B cell (primary cell): ENCODE measurements around the gene ZNF326. TPM values are rescaled to one million over a fixed set of nuclear protein-coding genes. Genes with fewer than 3 reads are reported as not detected.

Source experiments
- ATAC-seq: fragments of 200-7000 bp; cut with Tn5 transposase; one replicate; pipeline ENCODE4 v1.10.0; 2021; ENCODE audit warnings: low read depth, mild to moderate bottlenecking, moderate number of reproducible peaks, moderate library complexity
- CTCF ChIA-PET: fragments of 350-600 bp; sonication (Branson Sonifier 250); formaldehyde crosslinking; loops from one replicate; lab custom pipeline; 2021; ENCODE audit warnings: antibody characterized with exemption, inconsistent platforms; lab: Charles Lee
- POLR2A ChIA-PET: fragments of 350-600 bp; sonication (Branson Sonifier 250); formaldehyde crosslinking; loops from one replicate; lab custom pipeline; 2021; ENCODE audit warnings: antibody characterized with exemption; lab: Charles Lee
- DNase-seq: peaks from one replicate; pipeline ENCODE4 v3.0.0; 2013
- H2AFZ ChIP-seq: 2 replicates; pipeline ENCODE4 v1.6.1; 2012; ENCODE audit warnings: mild to moderate bottlenecking, low read depth, low read length; ENCODE audit not compliant: insufficient read depth, poor library complexity, severe bottlenecking
- H3K27ac ChIP-seq, 2 donors: 1 replicate in 1 of 2; 2 replicates in 1 of 2; pipeline ENCODE4 v1.5.1; 2012 to 2013; ENCODE audit warnings: low read length in 2 of 2, mild to moderate bottlenecking in 2 of 2, moderate library complexity in 1 of 2
- H3K27me3 ChIP-seq, 4 experiments: fragments of 200-600 bp in 1 of 4; sonication (generic) in 1 of 4; replicated peaks in 1 of 4; 1 replicate in 2 of 4; 2 replicates in 2 of 4; pipeline versions ENCODE4 v1.6.1 to v1.7.0; 2013 to 2016; ENCODE audit warnings: low read length in 3 of 4, mild to moderate bottlenecking in 2 of 4, mixed read lengths in 1 of 4, moderate library complexity in 1 of 4; ENCODE audit not compliant: insufficient read depth in 4 of 4, control insufficient read depth in 3 of 4; ENCODE audit errors: control extremely low read depth in 1 of 4
- H3K36me3 ChIP-seq, 2 experiments: replicated peaks in 1 of 2; 1 replicate in 1 of 2; 2 replicates in 1 of 2; pipeline versions ENCODE4 v1.6.1 to v1.7.1; 2013; ENCODE audit warnings: low read length in 1 of 2; ENCODE audit not compliant: insufficient read depth in 2 of 2, control insufficient read depth in 1 of 2; ENCODE audit errors: control extremely low read depth in 1 of 2, extremely low read depth in 1 of 2
- H3K4me1 ChIP-seq, 2 donors: fragments of 200-600 bp in 1 of 2; sonication (generic) in 1 of 2; 1 replicate in 1 of 2; 2 replicates in 1 of 2; pipeline versions ENCODE4 v1.5.1 to v1.6.1; 2013 to 2017; ENCODE audit warnings: low read length in 2 of 2; ENCODE audit not compliant: control insufficient read depth in 2 of 2, insufficient read depth in 2 of 2
- H3K4me2 ChIP-seq: replicated peaks from 2 replicates; pipeline ENCODE3; 2012; ENCODE audit warnings: mild to moderate bottlenecking, low read depth, low read length; ENCODE audit not compliant: poor library complexity, severe bottlenecking
- H3K4me3 ChIP-seq, 5 experiments: fragments of 200-600 bp in 1 of 5; sonication (generic) in 1 of 5; 1 replicate in 3 of 5; 2 replicates in 2 of 5; pipeline versions ENCODE4 v1.5.1 to v1.7.0; 2011 to 2016; ENCODE audit warnings: low read length in 4 of 5, mild to moderate bottlenecking in 4 of 5, low read depth in 2 of 5, control low read depth in 1 of 5, moderate library complexity in 1 of 5; ENCODE audit not compliant: insufficient read depth in 1 of 5; ENCODE audit errors: control extremely low read depth in 1 of 5, extremely low read depth in 1 of 5
- H3K79me2 ChIP-seq: fragments of 200-600 bp; sonication (generic); one replicate; pipeline ENCODE4 v1.6.0; 2016; ENCODE audit warnings: low read length; ENCODE audit not compliant: control insufficient read depth, insufficient read depth
- H3K9ac ChIP-seq: fragments of 200-600 bp; sonication (generic); 2 replicates; pipeline ENCODE4 v1.6.1; 2017; ENCODE audit warnings: mild to moderate bottlenecking, low read length, moderate library complexity
- H3K9me3 ChIP-seq, 3 donors: one replicate each; pipeline versions ENCODE4 v1.6.1 to v1.7.1; 2013; ENCODE audit warnings: low read length in 2 of 3; ENCODE audit not compliant: control insufficient read depth in 2 of 3, insufficient read depth in 1 of 3; ENCODE audit errors: control extremely low read depth in 1 of 3
- H4K20me1 ChIP-seq: 2 replicates; pipeline ENCODE4 v1.6.0; 2012; ENCODE audit warnings: mild to moderate bottlenecking, low read length; ENCODE audit not compliant: insufficient read depth, control insufficient read depth, poor library complexity, severe bottlenecking
- H3K27ac Mint-ChIP-seq: one replicate; pipeline ENCODE4 v1.8.0; 2021; ENCODE audit warnings: mixed read lengths
- H3K27me3 Mint-ChIP-seq: one replicate; pipeline ENCODE4 v1.8.0; 2021; ENCODE audit warnings: mixed read lengths
- H3K4me1 Mint-ChIP-seq: one replicate; pipeline ENCODE4 v1.8.0; 2021; ENCODE audit warnings: mixed read lengths
- H3K4me3 Mint-ChIP-seq: one replicate; pipeline ENCODE4 v1.8.0; 2021; ENCODE audit warnings: mixed read lengths
- H3K9me3 Mint-ChIP-seq: one replicate; pipeline ENCODE4 v1.8.0; 2022; ENCODE audit warnings: mixed read lengths; ENCODE audit not compliant: insufficient read depth
- CTCF ChIP-seq: fragments of 200-600 bp; IDR thresholded peaks from one replicate; pipeline ENCODE4 v1.8.0; 2022; ENCODE audit warnings: antibody characterized with exemption, mild to moderate bottlenecking
- EZH2 ChIP-seq: IDR thresholded peaks from 2 replicates; pipeline ENCODE4 v1.6.1; 2012; ENCODE audit warnings: borderline replicate concordance, low read depth, mild to moderate bottlenecking, moderate library complexity, low read length; ENCODE audit not compliant: insufficient read depth, poor library complexity, severe bottlenecking
- WGBS: methylation state at CpG from one replicate; pipeline ENCODE4 v1.1.5; 2013; ENCODE audit warnings: missing lambda C conversion rate; ENCODE audit not compliant: insufficient coverage; 5-methylcytosine and 5-hydroxymethylcytosine counted together
- intact Hi-C: fragments of 100-400 bp; cut with micrococcal nuclease; formaldehyde crosslinking; loops from one replicate; pipeline ENCODE4 v1.10.0; 2022
- polyA plus RNA-seq: library from polyadenylated mRNA; depleted of rRNA; stranded (reverse); fragments of >200 nt; gene quantifications from 2 replicates; pipeline ENCODE4 v1.2.3, GENCODE V29; 2012
- total RNA-seq, 2 donors: library from RNA; stranded (reverse); fragments of 120-200 nt in 1 of 2; gene quantifications; 1 replicate in 1 of 2; 2 replicates in 1 of 2; pipeline versions ENCODE4 v1.2.3 to v1.2.4, GENCODE V29; 2013 to 2022

ZNF326 gene
- total and polyA plus RNA-seq, 2 donors (not counting 1 experiment from before 2014, with no cell fraction given), result 6.1 to 34.1 TPM

GRCh38 chr1:89955311-89956205 lies 39.4 kb upstream of the ZNF326 start:
- Mint-ChIP-seq H3K27me3 (no peaks in the 10 kb centered on the region), H3K9me3 (no peaks in the 10 kb centered on the region), H3K4me1 (peaks cover 13% of the 10 kb centered on the region), H3K4me3 (no peak overlapping the region), H3K27ac (no peak overlapping the region)
- DNase-seq (no peak), ATAC-seq (no peak)
- intact Hi-C loops, result no loop called here
- no peak overlapping the region for H3K4me3 ChIP-seq
- no peak overlapping the region for H3K4me2 ChIP-seq
- H2AFZ ChIP-seq, result no peak overlapping the region
- ChIA-PET CTCF (no interaction called here), POLR2A (no interaction called here)
- no peaks in the 10 kb centered on the region for H3K9me3 ChIP-seq
- no peaks in the 10 kb centered on the region for H4K20me1 ChIP-seq
- H3K36me3 ChIP-seq, result no peaks in the 10 kb centered on the region
- no peak overlapping the region for H3K27ac ChIP-seq
- H3K27me3 ChIP-seq, result no peaks in the 10 kb centered on the region
- no peaks in the 10 kb centered on the region for H3K79me2 ChIP-seq
- H3K4me1 ChIP-seq, result peaks cover 3 to 8% of the 10 kb centered on the region in 2 donors
- H3K9ac ChIP-seq, result no peak overlapping the region
- 93% methylated on average over 5 of the region's 7 CpGs for WGBS
- TF ChIP-seq CTCF (no peak), EZH2 (no peak)

GRCh38 chr1:89957107-89957506 lies 37.8 kb upstream of the ZNF326 start:
- Histone ChIP-seq H3K9ac (no peak overlapping the region), H2AFZ (no peak overlapping the region), H3K36me3 (no peaks in the 10 kb centered on the region), H3K9me3 (no peaks in the 10 kb centered on the region), H3K27ac (no peak overlapping the region), H3K4me2 (no peak overlapping the region), H3K79me2 (no peaks in the 10 kb centered on the region), H3K4me1 (peaks cover 7 to 8% of the 10 kb centered on the region in 2 donors), H4K20me1 (no peaks in the 10 kb centered on the region), H3K27me3 (no peaks in the 10 kb centered on the region), H3K4me3 (no peak overlapping the region)
- intact Hi-C loops, result no loop called here
- POLR2A ChIA-PET, result no interaction called here
- H3K4me3 Mint-ChIP-seq, result no peak overlapping the region
- ATAC-seq (no peak), DNase-seq (no peak)
- no peak for TF ChIP-seq EZH2
- TF ChIP-seq CTCF, result no peak
- CTCF ChIA-PET, result no interaction called here
- no peak overlapping the region for H3K27ac Mint-ChIP-seq
- no peaks in the 10 kb centered on the region for H3K9me3 Mint-ChIP-seq
- no CpG with 5 or more reads among the region's 1 CpG for WGBS
- no peaks in the 10 kb centered on the region for H3K27me3 Mint-ChIP-seq
- H3K4me1 Mint-ChIP-seq, result peaks cover 17% of the 10 kb centered on the region
